Central memory CD8-positive, alpha-beta T cell (primary cell): ENCODE results near the gene PRCP.

Source experiments
- ATAC-seq: fragments of 150-1000 bp; cut with Tn5 transposase; replicated peaks from 2 replicates; pipeline ENCODE4 v1.10.0; 2022; ENCODE audit warnings: mild to moderate bottlenecking, moderate FRiP score, moderate number of reproducible peaks; ENCODE audit not compliant: poor library complexity, severe bottlenecking; ENCODE audit errors: extremely low read depth
- DNase-seq, 2 donors: peaks; one replicate each; pipeline ENCODE4 v3.0.0; 2021; ENCODE audit warnings: low spot score in 2 of 2
- H3K27ac Mint-ChIP-seq: one replicate; pipeline ENCODE4 v1.8.0; 2022; ENCODE audit warnings: low read depth, mild to moderate bottlenecking, moderate library complexity, mixed read lengths
- H3K27me3 Mint-ChIP-seq: one replicate; pipeline ENCODE4 v1.8.0; 2022; ENCODE audit warnings: mixed read lengths
- H3K36me3 Mint-ChIP-seq: one replicate; pipeline ENCODE4 v1.8.0; 2022; ENCODE audit warnings: mild to moderate bottlenecking, moderate library complexity, mixed read lengths; ENCODE audit not compliant: insufficient read depth
- H3K4me1 Mint-ChIP-seq: one replicate; pipeline ENCODE4 v1.8.0; 2022; ENCODE audit warnings: mixed read lengths
- H3K4me3 Mint-ChIP-seq: one replicate; pipeline ENCODE4 v1.8.0; 2022; ENCODE audit warnings: mild to moderate bottlenecking, moderate library complexity, mixed read lengths
- H3K9me3 Mint-ChIP-seq: one replicate; pipeline ENCODE4 v1.8.0; 2022; ENCODE audit warnings: mixed read lengths

The PRCP gene

DNA sequence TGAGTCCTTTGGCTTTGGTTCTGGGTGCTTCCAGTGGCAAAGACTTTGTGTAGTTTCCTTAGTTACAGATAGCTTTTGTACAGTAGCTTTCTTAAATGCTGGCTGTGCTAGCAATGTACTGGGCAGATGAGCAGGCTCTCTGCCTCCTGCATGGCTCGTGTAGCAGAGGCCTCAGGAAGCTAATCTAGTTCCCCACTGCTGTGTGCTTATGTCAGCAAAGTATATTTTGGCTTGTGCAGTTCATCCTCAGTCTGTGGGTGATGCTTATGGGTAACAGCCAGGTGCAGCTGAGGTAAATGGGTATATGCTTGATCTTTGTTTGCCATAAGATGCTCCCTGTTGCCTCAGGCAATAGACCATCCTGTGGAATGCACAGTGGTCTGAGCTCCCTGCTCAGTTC lies 97.5 kb downstream of the PRCP start:
- no peaks in the 10 kb centered on the region for H3K36me3 Mint-ChIP-seq
- no peak for ATAC-seq
- peaks cover 76% of the 10 kb centered on the region for H3K27me3 Mint-ChIP-seq
- H3K9me3 Mint-ChIP-seq, result no peaks in the 10 kb centered on the region
- H3K4me1 Mint-ChIP-seq, result no peaks in the 10 kb centered on the region
- no peak for DNase-seq
- no peak overlapping the region for H3K4me3 Mint-ChIP-seq
- H3K27ac Mint-ChIP-seq, result no peak overlapping the region

DNA sequence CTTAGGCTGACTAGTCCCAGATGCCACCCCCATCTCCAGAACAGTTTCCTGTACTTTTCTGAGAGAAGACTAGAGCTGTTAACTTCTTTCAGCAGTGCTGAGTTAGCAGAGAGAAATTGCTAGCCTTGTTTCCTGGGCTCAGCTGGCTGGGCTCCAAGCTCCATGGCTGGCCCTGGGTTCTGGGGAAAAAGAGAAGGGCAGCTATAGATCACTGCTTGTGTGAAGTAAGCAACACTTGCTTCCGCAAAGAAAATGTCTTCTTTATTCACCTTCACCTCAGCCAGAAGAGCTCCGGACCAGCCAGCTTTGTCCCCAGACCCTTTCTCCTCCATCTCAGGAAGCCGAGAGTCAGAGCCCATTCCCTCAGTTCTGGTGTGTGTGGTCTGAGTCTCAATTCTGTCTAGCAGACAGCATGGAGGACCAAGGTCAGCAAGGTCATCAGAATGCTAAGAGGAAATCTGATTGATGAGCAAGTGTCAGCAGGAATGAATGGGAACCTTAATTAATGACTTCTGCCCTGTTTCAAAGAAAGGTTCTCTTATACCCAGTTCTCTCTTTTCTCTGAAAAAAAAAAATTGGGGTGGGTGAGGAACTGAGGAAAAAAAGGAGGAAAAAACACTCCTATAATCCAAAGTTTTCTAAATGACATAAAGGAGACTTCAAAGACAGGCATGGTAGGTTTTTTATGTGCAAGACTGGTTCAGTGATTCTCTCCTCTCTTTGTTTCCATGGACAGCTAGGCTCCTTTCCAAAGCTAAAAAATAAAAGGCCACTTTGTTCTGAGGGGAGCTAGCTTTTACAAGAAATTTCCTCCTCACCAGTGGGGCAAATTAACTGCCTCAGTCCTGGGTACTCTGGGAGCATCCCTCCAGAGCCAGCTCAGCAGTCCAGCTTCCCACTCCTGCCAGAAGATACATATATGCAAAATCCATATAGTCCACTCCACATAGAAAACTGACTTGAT lies 103.0 kb downstream of the PRCP start:
- Mint-ChIP-seq H3K4me1 (no peaks in the 10 kb centered on the region), H3K4me3 (no peak overlapping the region), H3K9me3 (no peaks in the 10 kb centered on the region), H3K27ac (no peak overlapping the region), H3K27me3 (peaks cover 37% of the 10 kb centered on the region), H3K36me3 (no peaks in the 10 kb centered on the region)
- ATAC-seq, result no peak
- DNase-seq, result no peak

DNA sequence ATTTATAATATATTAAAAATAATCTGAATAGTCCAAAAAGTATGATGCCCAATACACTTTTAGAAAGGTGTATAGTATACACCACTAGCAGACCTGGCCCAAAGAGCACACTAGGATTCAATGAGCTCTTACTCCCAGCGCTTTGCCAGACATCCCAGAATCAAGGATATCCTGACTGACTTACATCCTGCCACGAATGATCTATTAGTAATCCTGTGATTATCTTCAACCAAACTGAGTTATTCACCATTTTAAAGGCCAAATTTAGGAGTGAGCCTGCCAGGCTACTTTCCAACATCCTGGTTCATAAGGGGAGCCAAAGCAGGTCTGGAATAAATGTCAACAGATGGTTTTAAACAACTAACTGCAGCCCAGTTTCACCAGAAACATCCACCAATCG lies 105.7 kb downstream of the PRCP start:
- Mint-ChIP-seq H3K9me3 (no peaks in the 10 kb centered on the region), H3K4me1 (no peaks in the 10 kb centered on the region), H3K4me3 (no peak overlapping the region), H3K36me3 (no peaks in the 10 kb centered on the region), H3K27me3 (peaks cover 9% of the 10 kb centered on the region), H3K27ac (no peak overlapping the region)
- ATAC-seq (no peak), DNase-seq (no peak)

DNA sequence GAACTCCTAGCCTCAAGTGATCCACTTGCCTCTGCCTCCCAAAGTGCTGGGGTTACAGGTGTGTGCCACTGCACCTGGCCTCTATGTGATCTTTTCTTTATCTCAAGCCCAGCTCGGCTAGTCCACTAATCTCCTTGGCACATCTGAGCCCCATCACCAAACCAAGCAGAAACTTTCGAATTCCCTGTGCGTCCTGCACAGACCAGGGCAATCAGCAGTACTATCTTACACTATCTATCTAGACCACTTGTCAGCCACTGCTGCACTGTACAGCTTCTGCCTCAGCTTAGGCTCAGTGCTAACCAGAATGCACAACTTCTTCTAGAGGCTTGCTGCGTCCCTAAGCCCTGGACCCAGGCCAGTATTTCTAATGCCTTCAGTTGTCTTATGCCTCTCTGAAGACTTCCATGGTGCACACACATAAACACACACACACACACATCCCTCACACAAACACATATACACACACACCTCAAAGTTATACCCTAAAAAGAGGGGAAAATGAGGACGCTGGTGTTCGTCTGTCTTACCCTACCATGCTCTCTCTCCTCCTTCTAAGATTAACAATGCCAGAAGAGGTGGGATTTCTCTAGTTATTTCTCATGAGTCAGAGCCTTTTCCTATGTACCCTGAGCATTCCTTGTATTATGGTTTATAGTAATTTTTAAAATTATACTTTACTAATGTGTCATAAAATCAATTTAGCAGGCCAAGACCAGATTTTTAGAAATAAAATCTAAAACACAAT lies 107.2 kb downstream of the PRCP start:
- Mint-ChIP-seq H3K4me1 (no peaks in the 10 kb centered on the region), H3K9me3 (no peaks in the 10 kb centered on the region), H3K27me3 (peaks cover 7% of the 10 kb centered on the region), H3K27ac (no peak overlapping the region), H3K4me3 (no peak overlapping the region), H3K36me3 (no peaks in the 10 kb centered on the region)
- no peak for DNase-seq
- ATAC-seq, result no peak

DNA sequence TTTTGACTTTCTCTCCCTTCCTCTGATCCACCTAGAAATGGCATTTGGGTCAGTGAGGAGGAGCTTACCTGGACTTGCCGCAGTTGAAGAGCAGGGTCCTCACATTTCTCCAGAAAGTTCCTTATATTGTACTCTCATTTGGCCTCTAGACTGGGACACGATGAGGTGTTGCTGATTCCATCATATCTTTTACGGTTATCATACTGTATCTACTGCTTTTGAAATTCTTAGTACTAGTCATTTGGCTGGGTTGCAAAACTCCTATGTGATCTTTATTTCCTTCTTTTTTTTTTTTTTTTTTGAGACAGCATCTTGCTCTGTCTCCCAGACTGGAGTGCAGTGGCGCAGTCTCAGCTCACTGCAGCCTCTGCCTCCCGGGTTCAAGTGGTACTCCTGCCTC lies 107.9 kb downstream of the PRCP start:
- Mint-ChIP-seq H3K27ac (no peak overlapping the region), H3K36me3 (no peaks in the 10 kb centered on the region), H3K27me3 (peaks cover 2% of the 10 kb centered on the region), H3K4me3 (no peak overlapping the region), H3K4me1 (no peaks in the 10 kb centered on the region), H3K9me3 (no peaks in the 10 kb centered on the region)
- DNase-seq, result no peak
- ATAC-seq, result no peak

DNA sequence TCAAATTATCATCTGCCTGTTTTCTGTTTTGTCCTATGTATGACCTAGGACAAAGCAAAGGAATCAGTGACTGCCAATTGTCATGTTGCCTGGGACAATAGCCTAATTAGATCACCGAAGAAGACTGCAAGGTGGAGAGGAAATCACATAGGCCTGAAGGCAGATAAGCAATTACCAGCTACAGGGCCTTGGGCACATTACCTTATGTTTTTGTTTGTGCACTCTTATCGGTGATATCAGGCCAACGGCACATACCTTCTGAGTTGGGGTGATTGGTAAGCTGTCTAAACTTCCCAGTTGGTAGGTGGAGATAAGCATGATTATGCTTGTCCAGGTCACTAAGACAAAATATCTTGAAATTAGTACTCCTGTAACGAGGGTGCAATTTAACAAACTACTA lies 108.5 kb downstream of the PRCP start:
- DNase-seq (no peak), ATAC-seq (no peak)
- Mint-ChIP-seq H3K4me3 (no peak overlapping the region), H3K4me1 (no peaks in the 10 kb centered on the region), H3K27me3 (no peaks in the 10 kb centered on the region), H3K27ac (no peak overlapping the region), H3K36me3 (no peaks in the 10 kb centered on the region), H3K9me3 (no peaks in the 10 kb centered on the region)

DNA sequence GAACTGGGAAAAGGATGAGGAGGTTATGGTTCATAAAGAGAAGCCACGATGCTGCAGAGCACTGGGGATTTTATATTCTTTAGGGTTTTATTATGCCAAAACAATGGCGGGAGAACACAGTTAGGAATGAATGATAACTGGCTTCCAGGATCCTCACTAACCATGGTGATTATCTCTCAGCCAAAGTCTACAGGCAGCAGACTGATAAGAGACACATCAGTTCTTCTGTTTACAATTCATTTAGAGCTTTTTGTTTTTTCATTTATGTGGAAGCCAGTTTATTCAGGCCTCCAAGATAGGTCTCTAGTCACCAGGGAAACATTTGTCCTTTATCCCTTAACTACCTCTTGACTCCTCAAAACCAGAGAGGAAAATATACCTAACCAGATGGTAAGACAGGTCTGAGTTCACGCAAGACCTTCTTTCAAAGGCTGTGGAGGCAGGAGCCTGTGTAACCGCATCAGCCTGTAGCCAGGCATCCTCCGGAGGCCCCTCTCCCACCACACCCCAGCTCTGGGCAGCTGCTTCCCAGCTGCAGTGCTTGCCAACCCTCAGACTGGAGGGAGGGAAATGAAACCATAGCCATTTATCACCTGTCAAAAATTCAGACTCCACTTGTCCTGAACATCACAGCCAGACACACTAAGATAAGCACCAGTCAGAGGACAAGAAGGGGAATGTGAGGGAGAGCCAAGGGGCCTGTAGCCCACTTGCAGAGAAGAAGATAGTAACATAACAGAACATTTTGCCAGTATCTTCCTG lies 109.3 kb downstream of the PRCP start:
- Mint-ChIP-seq H3K4me3 (no peak overlapping the region), H3K27ac (no peak overlapping the region), H3K4me1 (no peaks in the 10 kb centered on the region), H3K36me3 (no peaks in the 10 kb centered on the region), H3K27me3 (no peaks in the 10 kb centered on the region), H3K9me3 (no peaks in the 10 kb centered on the region)
- no peak for ATAC-seq
- no peak for DNase-seq

DNA sequence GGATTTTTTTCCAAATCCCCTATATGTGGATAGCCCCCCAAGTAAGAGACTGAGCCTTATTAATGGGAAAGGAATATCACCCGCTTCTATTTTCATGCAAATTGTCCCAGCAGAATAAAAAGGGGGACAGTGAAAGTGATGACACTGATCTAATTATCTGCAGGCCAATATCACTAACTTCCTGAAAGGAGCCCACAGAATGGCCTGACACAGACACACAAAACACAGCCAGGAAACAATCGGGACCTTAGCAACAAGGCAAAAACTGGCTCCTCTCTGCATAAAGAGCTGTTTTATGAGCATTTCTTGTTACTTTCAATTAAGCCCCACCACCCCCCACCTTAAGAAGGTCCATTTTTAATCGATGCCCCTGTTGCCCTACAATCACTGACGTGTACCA lies 112.2 kb downstream of the PRCP start:
- Mint-ChIP-seq H3K27ac (no peak overlapping the region), H3K4me3 (no peak overlapping the region), H3K27me3 (peaks cover 8% of the 10 kb centered on the region), H3K9me3 (no peaks in the 10 kb centered on the region), H3K36me3 (no peaks in the 10 kb centered on the region), H3K4me1 (no peaks in the 10 kb centered on the region)
- DNase-seq, result no peak
- no peak for ATAC-seq

DNA sequence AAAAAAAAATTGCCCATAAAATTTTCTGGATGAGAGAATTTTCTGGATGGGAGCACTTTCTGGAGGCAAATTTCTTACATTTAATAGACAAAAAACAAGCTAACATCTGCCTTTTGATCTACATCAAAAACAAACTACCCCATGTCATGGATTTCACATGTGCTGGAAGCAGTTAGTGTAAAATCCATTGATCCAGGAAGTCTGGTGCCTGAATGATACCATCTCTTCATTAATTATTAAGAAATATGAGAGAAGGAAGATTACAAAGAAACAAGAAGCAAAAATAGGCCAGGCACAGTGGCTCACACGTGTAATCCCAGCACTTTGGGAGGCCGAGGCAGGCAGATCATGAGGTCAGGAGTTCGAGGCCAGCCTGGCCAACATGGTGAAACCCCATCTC lies 113.4 kb downstream of the PRCP start:
- no peak for ATAC-seq
- Mint-ChIP-seq H3K36me3 (no peaks in the 10 kb centered on the region), H3K4me3 (no peak overlapping the region), H3K4me1 (no peaks in the 10 kb centered on the region), H3K27ac (no peak overlapping the region), H3K9me3 (peaks cover 7% of the 10 kb centered on the region), H3K27me3 (peaks cover 8% of the 10 kb centered on the region)
- no peak for DNase-seq

DNA sequence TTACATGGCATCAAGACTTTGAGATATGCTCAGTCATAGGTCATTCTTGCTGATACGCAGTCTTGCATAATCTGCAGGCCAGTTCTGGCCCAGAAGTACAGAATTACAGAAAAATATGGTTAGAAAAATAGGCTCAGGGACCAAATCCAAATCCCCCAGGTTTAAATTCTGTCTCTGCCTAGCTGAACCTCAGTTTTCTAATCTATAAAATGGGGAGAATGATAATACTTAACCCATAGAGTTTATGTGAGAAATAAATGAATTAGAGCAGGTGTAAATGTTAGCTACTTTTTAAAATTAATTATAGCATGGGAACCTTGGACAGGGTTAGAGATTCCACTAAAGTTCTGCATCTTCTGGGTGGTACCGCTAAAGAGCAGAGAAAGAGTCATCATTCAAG lies 114.2 kb downstream of the PRCP start:
- H3K9me3 Mint-ChIP-seq, result peaks cover 13% of the 10 kb centered on the region
- no peak for DNase-seq
- ATAC-seq, result no peak
- no peak overlapping the region for H3K4me3 Mint-ChIP-seq
- H3K27me3 Mint-ChIP-seq, result peaks cover 8% of the 10 kb centered on the region
- no peaks in the 10 kb centered on the region for H3K4me1 Mint-ChIP-seq
- no peak overlapping the region for H3K27ac Mint-ChIP-seq
- no peaks in the 10 kb centered on the region for H3K36me3 Mint-ChIP-seq

DNA sequence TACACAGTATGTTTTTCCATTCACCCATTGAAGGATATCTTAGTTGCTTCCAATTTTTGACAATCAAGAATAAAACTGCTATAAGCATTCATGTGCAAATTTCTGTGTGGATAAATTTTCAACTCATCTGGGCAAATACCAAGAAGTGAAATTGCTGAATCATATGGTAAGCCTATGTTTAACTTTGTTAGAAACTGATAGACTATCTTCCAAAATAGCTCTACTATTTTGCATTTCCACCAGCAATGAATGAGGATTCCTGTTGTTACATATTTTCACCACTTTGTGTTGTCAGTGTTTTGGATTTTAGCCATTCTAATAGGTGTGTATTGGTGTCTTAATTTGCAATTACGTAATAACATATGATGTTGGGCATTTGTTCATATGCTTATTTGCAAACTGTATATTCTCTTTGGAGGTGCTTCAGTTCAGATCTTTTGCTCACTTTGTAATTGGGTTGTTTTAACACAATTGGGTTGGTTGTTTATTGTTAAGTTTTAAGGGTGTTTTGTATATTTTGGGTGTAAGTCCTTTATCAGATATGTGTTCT lies 117.3 kb downstream of the PRCP start:
- H3K36me3 Mint-ChIP-seq, result no peaks in the 10 kb centered on the region
- peaks cover 14% of the 10 kb centered on the region for H3K9me3 Mint-ChIP-seq

DNA sequence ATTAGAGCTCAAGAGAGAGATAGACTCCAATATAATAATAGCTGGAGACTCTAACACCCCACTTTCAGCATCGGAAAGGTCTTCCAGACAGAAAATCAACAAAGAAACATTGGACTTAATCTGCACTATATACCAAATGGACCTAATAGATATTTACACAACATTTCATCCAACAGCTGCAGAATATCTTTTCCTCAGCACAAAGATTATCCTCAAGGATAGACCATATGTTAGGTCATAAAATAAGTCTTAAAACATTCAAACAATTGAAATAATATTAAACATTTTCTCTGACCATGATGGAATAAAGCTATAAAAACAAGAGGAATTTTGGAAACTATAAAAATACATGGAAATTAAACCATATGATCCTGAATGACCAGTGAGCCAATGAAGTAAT lies 121.5 kb downstream of the PRCP start:
- no peak for ATAC-seq
- H3K27ac Mint-ChIP-seq, result no peak overlapping the region
- no peak overlapping the region for H3K4me3 Mint-ChIP-seq
- H3K4me1 Mint-ChIP-seq, result no peaks in the 10 kb centered on the region
- no peaks in the 10 kb centered on the region for H3K36me3 Mint-ChIP-seq
- H3K27me3 Mint-ChIP-seq, result peaks cover 38% of the 10 kb centered on the region
- peaks cover 22% of the 10 kb centered on the region for H3K9me3 Mint-ChIP-seq
- no peak for DNase-seq

More for the DNA sequence above, 117.3 kb downstream of the PRCP start:
- ATAC-seq, result no peak
- H3K4me1 Mint-ChIP-seq, result no peaks in the 10 kb centered on the region
- peaks cover 26% of the 10 kb centered on the region for H3K27me3 Mint-ChIP-seq
- H3K4me3 Mint-ChIP-seq, result no peak overlapping the region
- no peak for DNase-seq
- no peak overlapping the region for H3K27ac Mint-ChIP-seq
